NOMO-1 (cell line): ENCODE results near the gene LMAN2L.
A peak's percentile ranks its signal among the peaks of the same experiment; 100 is the strongest.

Source experiments
- DNase-seq, 2 experiments: peaks; one replicate each; lab custom pipeline; 2025; ENCODE audit not compliant: unreplicated experiment in 2 of 2; lab: John Stamatoyannopoulos, UW

The LMAN2L gene

GRCh38 chr2:96760986-96761832 is 21.3 kb upstream of the LMAN2L start:
- peak in 1 of 2 experiments; percentile 88 for DNase-seq

- peak; percentile 79 to 96 for DNase-seq
These were observed 20.4 kb upstream of the LMAN2L start, which contains the start of gene CNNM4 for GRCh38 chr2:96760036-96760985. Gene CNNM4 (plus strand): TSS chr2:96760902. CDS start chr2:96761000, 98 bp downstream.

GRCh38 chr2:96759548-96759947 is 19.7 kb upstream of the LMAN2L start:
- DNase-seq: no peak

DNA sequence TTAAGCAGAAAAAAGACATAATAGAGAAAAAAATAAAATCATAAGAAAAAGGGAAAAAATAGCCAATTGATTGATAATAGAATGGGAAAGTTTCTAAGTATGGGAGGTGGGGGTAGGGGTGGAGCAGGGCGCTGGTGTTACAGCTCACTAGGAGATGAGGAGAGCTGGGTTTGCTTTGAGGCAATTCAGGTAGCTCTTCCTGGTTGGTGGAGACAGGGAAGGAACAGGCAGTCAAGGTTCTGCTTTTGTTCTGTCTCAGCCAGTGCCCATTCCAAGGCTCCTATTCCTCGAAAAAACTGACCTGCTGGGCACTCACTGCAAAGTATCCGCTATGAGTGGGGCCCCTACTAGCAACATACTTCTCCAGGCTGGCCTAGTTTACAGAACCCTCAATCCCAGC is 19.1 kb upstream of the LMAN2L start:
- no peak for DNase-seq

DNA sequence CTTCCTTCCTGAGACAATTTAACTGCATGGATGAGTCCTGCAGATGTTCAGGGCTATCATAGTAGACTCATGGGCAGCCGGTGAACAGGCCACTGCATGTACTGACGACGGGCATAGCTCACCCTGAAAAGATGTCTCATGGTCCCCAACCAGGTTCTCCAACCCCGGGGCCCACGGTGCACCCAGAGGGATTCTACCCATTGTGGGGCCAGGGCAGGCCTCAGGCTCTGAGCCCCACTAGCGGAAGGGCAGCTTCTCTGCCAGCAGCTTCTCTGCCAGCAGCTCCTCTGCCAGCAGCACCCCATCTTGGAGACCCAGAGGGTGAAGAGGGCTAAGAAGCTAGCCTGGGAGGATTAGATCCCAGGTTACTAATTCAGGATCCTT is 17.6 kb upstream of the LMAN2L start:
- DNase-seq: no peak

DNA sequence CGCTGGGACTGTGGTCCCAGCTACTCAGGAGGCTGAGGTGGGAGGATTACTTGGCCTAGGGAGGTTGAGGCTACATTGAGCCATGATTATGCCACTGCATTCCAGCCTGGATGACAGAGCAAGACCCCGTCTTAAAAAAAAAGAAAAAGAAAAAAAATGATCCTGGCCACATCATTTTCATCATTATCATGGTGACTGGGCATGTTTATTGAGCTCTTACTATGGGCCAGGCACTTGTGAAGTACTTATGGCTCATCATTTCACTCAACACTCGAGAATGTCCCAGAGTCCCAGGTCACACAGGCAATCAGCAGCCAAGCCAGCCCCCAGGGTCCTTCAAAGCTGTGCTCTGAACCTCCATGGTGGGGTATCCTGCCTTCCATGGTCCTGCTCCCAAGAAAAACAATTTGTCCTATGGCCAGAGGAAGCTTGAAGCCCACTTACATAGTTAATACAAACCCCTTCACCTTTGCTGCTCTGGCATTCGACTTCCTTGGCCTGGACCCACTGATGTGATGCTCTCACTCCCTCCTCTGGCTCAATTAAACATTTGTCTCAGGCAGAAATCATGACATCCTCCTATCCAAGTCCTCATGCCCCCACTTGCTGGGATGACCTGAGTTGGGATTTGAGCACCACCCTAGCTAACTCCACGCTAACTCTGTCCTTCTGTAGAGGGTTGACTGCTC is 17.1 kb upstream of the LMAN2L start:
- DNase-seq: no peak

DNA sequence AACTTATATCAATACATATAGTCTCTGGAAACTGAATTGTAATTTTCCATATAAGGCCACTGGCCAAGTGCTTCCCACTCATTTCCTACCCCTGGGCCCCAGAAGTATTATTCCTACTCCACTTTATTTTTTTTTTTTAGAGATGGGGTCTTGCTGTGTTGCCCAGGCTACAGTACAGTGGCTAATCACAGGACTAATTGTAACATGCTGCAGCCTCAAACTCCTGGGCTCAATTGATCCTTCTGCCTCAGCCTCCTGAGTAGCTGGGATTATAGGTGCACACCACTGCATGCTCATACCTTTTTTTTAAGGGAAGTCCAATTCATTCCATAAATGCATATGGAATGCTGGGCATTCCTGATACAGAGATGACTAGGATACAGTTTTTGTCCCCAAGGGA is 14.5 kb upstream of the LMAN2L start:
- no peak for DNase-seq

GRCh38 chr2:96753661-96754282 is 13.9 kb upstream of the LMAN2L start:
- DNase-seq: no peak

- DNase-seq: no peak
These were observed 11.9 kb upstream of the LMAN2L start for GRCh38 chr2:96751800-96752199.

DNA sequence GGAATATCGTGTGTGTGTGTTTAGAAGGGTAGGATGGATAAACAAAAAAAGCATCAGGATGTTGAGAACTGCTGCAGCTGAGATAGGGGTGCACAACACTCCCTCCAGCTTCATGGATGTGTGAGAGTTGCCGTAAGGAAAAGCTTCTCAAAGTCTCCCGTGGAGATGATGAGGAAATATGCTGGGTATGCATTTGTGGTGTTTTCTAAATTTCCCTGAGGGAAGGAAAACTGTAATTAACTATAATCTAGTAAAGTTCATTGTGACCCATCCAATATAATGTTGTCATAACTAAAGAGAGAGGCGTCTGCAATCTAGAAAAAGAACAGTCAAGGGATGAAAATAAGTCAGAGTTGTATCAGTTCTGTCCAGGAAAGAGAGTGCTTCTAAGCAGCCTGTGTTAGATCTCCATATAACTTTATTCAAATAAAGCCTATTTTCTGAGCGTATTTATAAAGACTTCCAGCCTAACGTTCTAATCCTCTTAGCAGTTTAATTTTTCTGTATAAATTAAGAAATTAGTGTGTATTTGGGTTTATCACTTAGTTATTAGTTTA is 7.3 kb upstream of the LMAN2L start:
- DNase-seq: no peak

- no peak for DNase-seq
These were observed 710 bp downstream of the LMAN2L start for GRCh38 chr2:96739076-96739632.

DNA sequence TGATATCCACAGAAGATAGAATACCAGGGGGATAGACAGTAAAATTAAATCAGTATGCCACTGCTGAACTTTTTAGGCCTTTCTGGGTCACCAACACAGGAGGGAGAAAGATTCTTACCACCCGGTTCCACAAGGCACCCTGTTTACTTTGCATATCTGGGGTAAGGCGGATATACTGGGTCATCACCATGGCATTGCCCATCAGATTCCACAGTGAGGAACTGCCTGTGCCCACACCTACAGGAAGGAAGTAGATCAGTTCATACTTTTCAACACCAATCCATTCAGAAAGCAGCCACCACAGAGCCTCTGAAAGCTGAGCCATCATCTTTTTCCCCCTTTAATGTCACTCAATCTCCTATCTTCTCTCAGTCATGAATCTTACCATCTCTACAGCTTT is 2.0 kb downstream of the LMAN2L start:
- DNase-seq: no peak

DNA sequence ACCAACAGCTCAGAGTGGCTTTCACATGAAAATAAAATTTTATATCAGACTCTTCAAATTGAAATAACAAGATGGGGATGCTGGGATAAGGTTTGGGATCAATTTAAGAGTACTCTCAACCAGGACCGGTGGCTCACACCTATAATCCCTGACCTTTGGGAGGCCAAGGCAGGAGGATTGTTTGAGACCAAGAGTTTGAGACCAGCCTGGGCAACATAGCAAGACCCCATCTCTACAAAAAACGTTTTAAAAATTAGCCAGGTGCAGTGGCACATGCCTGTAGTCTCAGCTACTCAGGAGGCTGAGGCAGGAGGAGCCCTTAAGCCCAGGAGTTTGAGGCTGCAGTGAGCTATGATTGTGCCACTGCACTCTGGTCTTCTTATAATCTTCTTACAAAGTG is 2.6 kb downstream of the LMAN2L start:
- no peak for DNase-seq

DNA sequence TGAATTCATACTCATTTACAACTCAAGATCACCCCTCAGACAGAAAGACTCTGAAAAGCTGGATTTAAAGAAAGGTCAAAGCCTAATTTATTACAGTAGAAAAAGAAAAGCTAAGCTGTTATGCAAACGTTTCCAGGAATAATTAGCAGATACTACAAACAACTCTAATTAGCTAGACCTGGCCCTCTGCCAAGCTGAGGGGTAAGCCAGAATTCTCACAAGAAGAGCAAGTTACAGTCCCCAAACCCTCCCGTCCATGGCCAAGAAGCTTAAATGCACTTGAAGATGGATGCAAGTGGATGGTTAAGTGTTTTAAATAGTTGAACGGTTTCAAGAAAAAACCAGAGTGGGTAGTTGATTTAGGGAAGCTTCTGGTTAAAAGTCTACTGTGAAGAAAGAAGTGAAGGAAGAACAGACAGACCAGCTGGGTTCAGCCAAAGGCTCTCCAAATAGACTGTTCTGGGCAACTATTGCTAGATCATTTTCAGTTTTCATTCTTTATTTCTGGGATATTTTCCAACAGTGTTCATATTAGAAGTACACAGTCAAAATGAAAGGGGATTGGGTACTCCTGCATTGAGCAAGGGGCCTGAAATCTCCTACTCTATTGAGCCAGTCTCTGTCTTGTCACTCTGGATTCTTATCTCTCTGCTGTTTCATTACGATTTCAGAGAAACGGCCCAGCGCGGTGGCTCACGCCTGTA is 4.8 kb downstream of the LMAN2L start:
- DNase-seq: no peak

GRCh38 chr2:96733931-96734330 is 5.9 kb downstream of the LMAN2L start:
- DNase-seq: no peak

- no peak for DNase-seq
These were observed 9.7 kb downstream of the LMAN2L start for GRCh38 chr2:96730212-96730611.

- no peak for DNase-seq
These were observed 10.1 kb downstream of the LMAN2L start for GRCh38 chr2:96729748-96730147.

- DNase-seq: no peak
These were observed 12.4 kb downstream of the LMAN2L start for GRCh38 chr2:96727431-96727830.

- no peak for DNase-seq
These were observed 13.7 kb downstream of the LMAN2L start for GRCh38 chr2:96726131-96726530.
